A549 treated with RU486 at 1 μM for 4 hours (cell line): ENCODE data around the gene NAIP. TPM values are rescaled to one million over a fixed set of nuclear protein-coding genes. Genes with fewer than 3 reads are reported as not detected.

Source experiments
- total RNA-seq: library from RNA; stranded (reverse); fragments of 200-300 nt; extraction: Qiagen RNA extraction; gene quantifications from 5 replicates; pipeline ENCODE4 v1.2.3, GENCODE V29; 2022; ENCODE audit warnings: low read depth

NAIP gene, protein sequence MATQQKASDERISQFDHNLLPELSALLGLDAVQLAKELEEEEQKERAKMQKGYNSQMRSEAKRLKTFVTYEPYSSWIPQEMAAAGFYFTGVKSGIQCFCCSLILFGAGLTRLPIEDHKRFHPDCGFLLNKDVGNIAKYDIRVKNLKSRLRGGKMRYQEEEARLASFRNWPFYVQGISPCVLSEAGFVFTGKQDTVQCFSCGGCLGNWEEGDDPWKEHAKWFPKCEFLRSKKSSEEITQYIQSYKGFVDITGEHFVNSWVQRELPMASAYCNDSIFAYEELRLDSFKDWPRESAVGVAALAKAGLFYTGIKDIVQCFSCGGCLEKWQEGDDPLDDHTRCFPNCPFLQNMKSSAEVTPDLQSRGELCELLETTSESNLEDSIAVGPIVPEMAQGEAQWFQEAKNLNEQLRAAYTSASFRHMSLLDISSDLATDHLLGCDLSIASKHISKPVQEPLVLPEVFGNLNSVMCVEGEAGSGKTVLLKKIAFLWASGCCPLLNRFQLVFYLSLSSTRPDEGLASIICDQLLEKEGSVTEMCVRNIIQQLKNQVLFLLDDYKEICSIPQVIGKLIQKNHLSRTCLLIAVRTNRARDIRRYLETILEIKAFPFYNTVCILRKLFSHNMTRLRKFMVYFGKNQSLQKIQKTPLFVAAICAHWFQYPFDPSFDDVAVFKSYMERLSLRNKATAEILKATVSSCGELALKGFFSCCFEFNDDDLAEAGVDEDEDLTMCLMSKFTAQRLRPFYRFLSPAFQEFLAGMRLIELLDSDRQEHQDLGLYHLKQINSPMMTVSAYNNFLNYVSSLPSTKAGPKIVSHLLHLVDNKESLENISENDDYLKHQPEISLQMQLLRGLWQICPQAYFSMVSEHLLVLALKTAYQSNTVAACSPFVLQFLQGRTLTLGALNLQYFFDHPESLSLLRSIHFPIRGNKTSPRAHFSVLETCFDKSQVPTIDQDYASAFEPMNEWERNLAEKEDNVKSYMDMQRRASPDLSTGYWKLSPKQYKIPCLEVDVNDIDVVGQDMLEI (N-terminal part only)
- total RNA-seq = 0.27 to 0.54 TPM (median 0.36 TPM) in 5 replicates

DNA sequence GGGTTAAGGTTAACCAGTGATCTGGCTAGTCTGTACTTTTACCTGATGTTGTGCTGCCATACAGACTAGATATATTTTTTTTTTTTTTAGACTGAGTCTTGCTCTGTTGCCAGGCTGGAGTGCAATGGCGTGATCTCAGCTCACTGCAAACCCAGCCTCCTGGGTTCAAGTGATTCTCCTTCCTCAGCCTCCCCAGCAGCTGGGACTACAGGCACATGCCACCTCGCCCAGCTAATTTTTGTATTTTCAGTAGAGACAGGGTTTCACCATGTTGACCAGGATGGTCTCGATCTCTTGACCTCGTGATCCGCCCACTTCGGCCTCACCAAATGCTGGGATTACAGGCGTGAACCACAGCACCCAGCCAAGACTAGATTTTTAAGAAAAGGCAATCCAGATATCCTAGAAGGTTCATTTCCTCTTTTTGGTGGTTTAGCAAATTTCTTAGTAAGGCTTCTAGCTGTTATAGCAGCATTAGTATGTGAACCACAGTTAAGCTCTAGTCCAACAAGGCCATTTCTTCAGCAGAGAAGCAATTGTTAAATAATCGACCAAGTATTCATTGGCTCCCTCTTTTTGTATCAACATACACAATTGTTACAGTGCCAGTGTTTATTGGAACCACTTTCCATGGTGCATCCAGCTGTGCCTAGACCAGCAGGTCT is at the start of gene NAIP:
Gene NAIP (minus strand): TSS at position 51 of the 665 bp plus-strand sequence. CDS start 12,424 bp downstream, outside the sequence.

DNA sequence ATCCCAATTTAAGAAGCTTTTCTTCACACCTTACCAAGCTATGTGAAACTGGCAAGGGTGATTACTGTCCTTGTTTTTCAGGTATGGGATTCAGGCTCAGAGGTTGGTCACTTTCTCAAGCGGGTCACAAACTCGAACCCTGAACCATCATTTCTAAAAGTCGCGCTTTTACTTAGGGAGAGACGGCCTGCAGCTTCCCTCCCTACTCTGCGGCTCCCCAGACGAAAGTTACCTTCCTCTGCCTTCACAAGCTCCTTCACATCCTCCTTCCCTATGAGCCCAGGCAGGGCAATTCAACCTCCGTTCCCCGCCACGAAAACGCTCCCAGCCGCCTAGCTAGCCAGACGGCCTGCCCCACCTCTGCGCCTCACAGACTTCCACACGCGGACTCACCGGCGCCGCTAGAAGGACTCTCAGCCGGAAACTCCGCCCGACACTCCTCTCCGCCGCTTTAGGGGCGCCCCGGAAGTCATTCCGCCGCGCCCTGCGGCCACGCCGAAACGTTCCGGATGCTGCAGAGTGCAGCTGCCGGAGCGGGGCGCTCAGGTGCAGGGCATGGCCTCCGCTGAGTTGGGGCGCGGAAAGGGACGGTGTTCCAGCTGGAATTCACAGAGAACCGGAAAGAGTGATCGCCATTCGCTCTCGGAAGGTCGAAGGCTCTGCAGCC is 42.3 kb upstream of the NAIP start, which contains the start of gene GTF2H2:
Gene GTF2H2 (minus strand): TSS at position 415 of the 667 bp plus-strand sequence. CDS start 4,913 bp downstream, outside the sequence.

Other genes with a start within 250 kb of the NAIP start
- 0.98 to 2.2 TPM (median 1.3 TPM) in 5 replicates for gene SERF1A, start 124.7 kb downstream of the NAIP start, total RNA-seq
- gene SMN1, start 100.3 kb downstream of the NAIP start, total RNA-seq = 41.6 to 75.9 TPM (median 61.9 TPM) in 5 replicates
- 10.2 to 17.0 TPM (median 11.1 TPM) in 5 replicates for gene GTF2H2, start 42.3 kb upstream of the NAIP start, total RNA-seq